HG03060 (cell line): Measurements from ENCODE around the gene TRPM3.

Experiments
- ATAC-seq: cut with Tn5 transposase; IDR thresholded peaks from one replicate; pipeline ENCODE4 v1.9.1; 2021; ENCODE audit warnings: low read depth, moderate number of reproducible peaks; ENCODE audit not compliant: unreplicated experiment

TRPM3 gene

GRCh38 chr9:70594386-70594944, 527.0 kb downstream of the TRPM3 start:
- ATAC-seq, result no peak

GRCh38 chr9:70593241-70593640, 528.2 kb downstream of the TRPM3 start:
- ATAC-seq, result no peak

- ATAC-seq, result no peak
Observed at GRCh38 chr9:70590315-70590677, 531.1 kb downstream of the TRPM3 start.

GRCh38 chr9:70589571-70590314, 531.7 kb downstream of the TRPM3 start:
- ATAC-seq, result no peak

GRCh38 chr9:70588999-70589398, 532.4 kb downstream of the TRPM3 start:
- no peak for ATAC-seq

- no peak for ATAC-seq
Observed at GRCh38 chr9:70588381-70588780, 533.0 kb downstream of the TRPM3 start.

- ATAC-seq, result no peak
Observed at GRCh38 chr9:70587201-70587600, 534.2 kb downstream of the TRPM3 start.

- no peak for ATAC-seq
Observed at GRCh38 chr9:70586476-70586875, 534.9 kb downstream of the TRPM3 start.

GRCh38 chr9:70581955-70582350, 539.5 kb downstream of the TRPM3 start:
- no peak for ATAC-seq

GRCh38 chr9:70581214-70581954, 540.0 kb downstream of the TRPM3 start:
- ATAC-seq, result no peak

GRCh38 chr9:70580606-70581195, 540.7 kb downstream of the TRPM3 start:
- ATAC-seq, result no peak

- ATAC-seq, result no peak
Observed at GRCh38 chr9:70579686-70580085, 541.7 kb downstream of the TRPM3 start.

GRCh38 chr9:70578720-70579119, 542.7 kb downstream of the TRPM3 start:
- ATAC-seq, result no peak

GRCh38 chr9:70577671-70578070, 543.8 kb downstream of the TRPM3 start:
- no peak for ATAC-seq

GRCh38 chr9:70576116-70576515, 545.3 kb downstream of the TRPM3 start:
- ATAC-seq, result no peak

- ATAC-seq, result no peak
Observed at GRCh38 chr9:70574151-70574837, 547.1 kb downstream of the TRPM3 start.

- no peak for ATAC-seq
Observed at GRCh38 chr9:70573308-70573707, 548.1 kb downstream of the TRPM3 start.

- no peak for ATAC-seq
Observed at GRCh38 chr9:70571258-70571657, 550.2 kb downstream of the TRPM3 start.

- ATAC-seq, result no peak
Observed at GRCh38 chr9:70569791-70570190, 551.6 kb downstream of the TRPM3 start.

GRCh38 chr9:70569070-70569772, 552.2 kb downstream of the TRPM3 start:
- ATAC-seq, result no peak
